GM12878 (cell line): ENCODE measurements around the gene ARL2. TPM values are rescaled to one million over a fixed set of nuclear protein-coding genes. Genes with fewer than 3 reads are reported as not detected.

ENCODE experiments used
- ATAC-seq: fragments of 200-7000 bp; cut with Tn5 transposase; 3 replicates; pipeline ENCODE4 v1.9.1; 2020; ENCODE audit warnings: mild to moderate bottlenecking, moderate library complexity
- BruUV-seq: library from RNA; stranded (reverse); fragments of 400-500 nt; replicated peaks from 2 replicates; lab custom pipeline; 2021; lab: Mats Ljungman, UMichigan
- CTCF ChIA-PET: fragments of 300-600 bp; sonication (Branson Sonifier 250); formaldehyde crosslinking; extraction: SDS; loops from one replicate; lab custom pipeline; 2021; ENCODE audit warnings: inconsistent platforms; lab: Yijun Ruan, JAX
- POLR2A ChIA-PET: fragments of 350-600 bp; formaldehyde crosslinking; extraction: SDS; loops from one replicate; lab custom pipeline; 2021; ENCODE audit warnings: inconsistent platforms; lab: Charles Lee
- RAD21 ChIA-PET: fragments of 300-600 bp; sonication (Branson Sonifier 250); formaldehyde crosslinking; loops from one replicate; lab custom pipeline; 2023; ENCODE audit warnings: antibody characterized with exemption; ENCODE audit not compliant: unreplicated experiment; lab: Charles Lee
- SMC1A ChIA-PET: fragments of 300-600 bp; sonication (Branson Sonifier 250); formaldehyde crosslinking; loops from one replicate; lab custom pipeline; 2023; ENCODE audit not compliant: unreplicated experiment, uncharacterized antibody; lab: Charles Lee
- DNase-seq: peaks from one replicate; pipeline ENCODE4 v3.0.0-alpha.2; 2011; ENCODE audit warnings: low read depth, low spot score
- FAIRE-seq: peaks from 3 replicates; lab custom pipeline; 2011; peaks lifted over from hg19 to GRCh38; lab: Jason Lieb, UNC
- H2AFZ ChIP-seq: 2 replicates; pipeline ENCODE4 v1.6.0; 2011; ENCODE audit warnings: low read depth, low read length, control low read depth; ENCODE audit not compliant: control insufficient read depth
- H3K27ac ChIP-seq: 2 replicates; pipeline ENCODE4 v1.5.1; 2011; ENCODE audit warnings: control low read depth; ENCODE audit not compliant: control insufficient read depth, insufficient read depth
- H3K27me3 ChIP-seq, 2 experiments: replicated peaks in 1 of 2; 2 replicates each; pipeline versions ENCODE4 v1.6.0 to v1.6.1; 2011; ENCODE audit warnings: low read length in 1 of 2; ENCODE audit not compliant: control insufficient read depth in 2 of 2, insufficient read depth in 2 of 2
- H3K36me3 ChIP-seq, 2 experiments: 2 replicates each; pipeline ENCODE4 v1.5.1; 2011; ENCODE audit warnings: low read length in 1 of 2; ENCODE audit not compliant: control insufficient read depth in 2 of 2, insufficient read depth in 2 of 2
- H3K4me1 ChIP-seq: 2 replicates; pipeline ENCODE4 v1.6.1; 2011; ENCODE audit warnings: mild to moderate bottlenecking, low read length, moderate library complexity, mixed read lengths; ENCODE audit not compliant: control insufficient read depth, insufficient read depth
- H3K4me2 ChIP-seq: 2 replicates; pipeline ENCODE4 v1.6.0; 2011; ENCODE audit warnings: control low read depth; ENCODE audit not compliant: control insufficient read depth, insufficient read depth
- H3K4me3 ChIP-seq: fragments of 200-600 bp; sonication (generic); 2 replicates; pipeline ENCODE4 v1.5.1; 2016
- H3K79me2 ChIP-seq: 2 replicates; pipeline ENCODE4 v1.6.0; 2011; ENCODE audit warnings: low read length; ENCODE audit not compliant: control insufficient read depth, insufficient read depth
- H3K9ac ChIP-seq: 2 replicates; pipeline ENCODE4 v1.8.0; 2011; ENCODE audit warnings: low read length, control low read depth, mixed read lengths; ENCODE audit not compliant: control insufficient read depth, insufficient read depth
- H3K9me3 ChIP-seq: replicated peaks from 3 replicates; pipeline ENCODE4 v1.5.1; 2011; ENCODE audit warnings: mild to moderate bottlenecking, low read length; ENCODE audit not compliant: control insufficient read depth, insufficient read depth
- H4K20me1 ChIP-seq: 2 replicates; pipeline ENCODE4 v1.6.0; 2011; ENCODE audit not compliant: control insufficient read depth, insufficient read depth
- CBX3 ChIP-seq: fragments of 200-600 bp; sonication (generic); IDR thresholded peaks from 2 replicates; pipeline ENCODE4 v1.6.1; 2016; ENCODE audit warnings: low read depth, borderline replicate concordance
- CEBPZ ChIP-seq: fragments of 150-350 bp; IDR thresholded peaks from 2 replicates; pipeline ENCODE4 v1.6.1; 2016; ENCODE audit warnings: low read depth, low read length
- EZH2 ChIP-seq: IDR thresholded peaks from 2 replicates; pipeline ENCODE4 v1.6.1; 2012; ENCODE audit warnings: low read depth, mild to moderate bottlenecking, control low read depth, inconsistent platforms, low read length, borderline replicate concordance; ENCODE audit not compliant: control insufficient read depth
- RAD21 ChIP-seq: IDR thresholded peaks from 2 replicates; pipeline ENCODE4 v1.6.1; 2011; ENCODE audit warnings: mild to moderate bottlenecking, low read depth, low read length, moderate library complexity; ENCODE audit not compliant: insufficient read depth
- ZNF207 ChIP-seq: fragments of 450-650 bp; IDR thresholded peaks from 2 replicates; pipeline ENCODE4 v1.6.1; 2014; ENCODE audit warnings: antibody characterized with exemption, mild to moderate bottlenecking, borderline replicate concordance
- WGBS: methylation state at CpG from one replicate; pipeline ENCODE4 v1.1.6; 2016; ENCODE audit warnings: low lambda C conversion rate; ENCODE audit not compliant: insufficient replicate concordance, insufficient coverage; ENCODE audit errors: missing lambda C conversion rate; 5-methylcytosine and 5-hydroxymethylcytosine counted together
- in situ Hi-C: fragments of 300-500 bp; cut with MboI; formaldehyde crosslinking; loops from 9 replicates; pipeline ENCODE4 v1.14.3; 2018; ENCODE audit warnings: mixed read lengths
- intact Hi-C: fragments of 100-400 bp; cut with micrococcal nuclease; formaldehyde crosslinking; loops from one replicate; pipeline ENCODE4 v1.14.2; 2022; ENCODE audit not compliant: unreplicated experiment
- polyA plus RNA-seq, 11 experiments: library from polyadenylated mRNA; depleted of rRNA in 4 of 11; unstranded in 6 of 11; stranded (reverse) in 5 of 11; fragments of >200 nt; fragmentation: Nextera tagmentation in 4 of 11; fragmentation: Illumina TruSeq in 1 of 11; extraction: Ambion mirVana in 4 of 11; extraction: Trizol in 1 of 11; gene quantifications; 1 replicate in 1 of 11; 2 replicates in 10 of 11; pipeline versions ENCODE4 v1.2.1 to v1.2.3, GENCODE V29; 2011 to 2016; ENCODE audit warnings: inconsistent platforms in 2 of 11, missing spikeins in 2 of 11, low read depth in 1 of 11
- total RNA-seq, 4 experiments: library from RNA; depleted of rRNA in 3 of 4; stranded (reverse); fragments of >200 nt in 3 of 4; fragmentation: Illumina TruSeq in 1 of 4; extraction: Trizol in 1 of 4; gene quantifications; 2 replicates each; pipeline versions ENCODE4 v1.2.1 to v1.2.3, GENCODE V29; 2013 to 2021

ARL2 gene
- total and polyA plus RNA-seq, 10 of the 15 experiments (the other 5 are each of a cell fraction or from before 2014, with no cell fraction given), result 4.1 to 138 (median 73.4) TPM

GRCh38 chr11:65017937-65018336 is 4.0 kb downstream of the ARL2 start:
- 98% methylated on average over 6 of the region's 6 CpGs for WGBS
- Histone ChIP-seq H4K20me1 (no peaks in the 10 kb centered on the region; the same call in 1 of the 2 replicates), H3K27me3 (no peaks in the 10 kb centered on the region), H3K9me3 (no peaks in the 10 kb centered on the region), H3K4me3 (no peak overlapping the region), H3K4me2 (no peak overlapping the region), H3K9ac (no peak overlapping the region), H3K36me3 (peaks cover 0 to 5% of the 10 kb centered on the region in 2 experiments; a peak in 2 of 4 replicates), H3K79me2 (no peaks in the 10 kb centered on the region; the same call in none of the 2 replicates), H3K27ac (no peak overlapping the region), H2AFZ (no peak overlapping the region), H3K4me1 (peaks cover 15% of the 10 kb centered on the region)
- POLR2A ChIA-PET, result no interaction called here
- BruUV-seq, result no TSS peak
- RAD21 ChIA-PET, result interaction anchor here (0.5 kb wide), 1 partner anchor 172 kb away, joined by 3 read pairs; no protein-coding TSS in a partner anchor
- CTCF ChIA-PET, result interaction anchor here (0.8 to 1.3 kb wide), 3 partner anchors 8 to 99 kb away, joined by 3 to 4 read pairs (median 3); partner anchors contain the start of gene ZNHIT2
- no peak for ATAC-seq
- SMC1A ChIA-PET, result interaction anchor here (1.2 to 1.5 kb wide), 2 partner anchors 94 to 170 kb away, joined by 3 read pairs; no protein-coding TSS in a partner anchor
- no peak for TF ChIP-seq ZNF207
- TF ChIP-seq EZH2, result no peak
- no peak for TF ChIP-seq CBX3
- TF ChIP-seq RAD21, result no peak
- no peak for TF ChIP-seq CEBPZ
- in situ Hi-C loops, result no loop called here
- intact Hi-C loops, result loop anchor here (10.0 kb wide), 1 partner anchor 237 kb away; no protein-coding TSS in a partner anchor
- DNase-seq, result no peak
- FAIRE-seq, result no peak
